ENCODE measurements around the gene DPCD. TPM values are rescaled to one million over a fixed set of nuclear protein-coding genes. Genes with fewer than 3 reads are reported as not detected.

The DPCD gene
- total and polyA plus RNA-seq, 2 donors (not counting 3 experiments of a cell fraction or from before 2014, with no cell fraction given) = 25.3 to 39.3 TPM

DNA sequence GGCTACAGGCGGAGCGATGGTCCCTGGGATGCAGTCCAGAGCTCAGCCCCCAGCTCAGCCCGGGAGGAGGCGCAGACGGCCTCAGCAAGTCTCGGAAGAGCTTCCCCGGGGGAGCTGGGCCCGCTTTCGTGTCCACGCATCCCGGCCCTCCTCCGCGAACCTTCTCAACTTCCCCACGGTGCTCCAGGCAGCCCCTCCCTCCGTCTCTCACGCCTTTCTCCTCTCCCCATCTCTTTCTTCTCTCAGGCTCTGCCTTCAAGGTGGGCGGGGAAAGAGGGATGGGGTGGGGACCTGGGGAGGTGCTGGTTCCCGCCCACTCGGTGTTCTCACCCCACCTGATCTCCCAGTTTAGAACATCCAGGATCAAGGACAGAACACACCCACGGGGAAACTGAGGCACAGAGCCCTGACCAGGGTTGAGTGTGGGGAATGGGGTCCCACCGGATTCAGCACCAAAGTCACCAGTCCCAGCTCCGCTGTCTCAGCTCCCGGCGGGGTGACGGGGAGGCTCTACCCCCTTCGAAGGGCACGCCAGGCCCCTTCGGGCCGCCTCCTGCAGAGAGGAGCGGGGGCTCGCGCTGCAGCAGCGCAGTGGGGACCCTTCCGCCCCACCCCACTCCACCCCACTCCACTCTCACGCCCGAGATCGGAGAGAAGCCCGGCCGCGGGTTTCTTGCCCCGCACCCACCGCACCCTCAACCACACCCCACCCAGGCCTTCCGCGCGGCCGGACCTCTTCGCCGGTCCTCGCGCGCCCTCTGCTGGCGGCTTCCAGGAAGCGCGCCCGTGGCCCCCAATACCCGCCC lies 18.3 kb upstream of the DPCD start:
- no peaks in the 10 kb centered on the region for H3K79me2 ChIP-seq (ENCODE audit: control insufficient read depth, insufficient read depth, low read length)
- H3K9ac ChIP-seq (replicated peaks; ENCODE audit: extremely low read depth, insufficient read depth, low read length) = no peak overlapping the region
- H4K20me1 ChIP-seq (replicated peaks; ENCODE audit: control insufficient read depth, extremely low read depth, insufficient read depth, low read length) = no peaks in the 10 kb centered on the region
- H3K4me3 ChIP-seq (replicated peaks in 1 of 3; ENCODE audit: insufficient read depth in 1 of 3, low read depth in 1 of 3, low read length in 3 of 3) = peak overlapping the region in 1 of 3 experiments; percentile 39
- DNase-seq (ENCODE audit: low read depth, low spot score) (peak; percentile 62), FAIRE-seq (peak; percentile 56)
- TF ChIP-seq, protein P1, sequence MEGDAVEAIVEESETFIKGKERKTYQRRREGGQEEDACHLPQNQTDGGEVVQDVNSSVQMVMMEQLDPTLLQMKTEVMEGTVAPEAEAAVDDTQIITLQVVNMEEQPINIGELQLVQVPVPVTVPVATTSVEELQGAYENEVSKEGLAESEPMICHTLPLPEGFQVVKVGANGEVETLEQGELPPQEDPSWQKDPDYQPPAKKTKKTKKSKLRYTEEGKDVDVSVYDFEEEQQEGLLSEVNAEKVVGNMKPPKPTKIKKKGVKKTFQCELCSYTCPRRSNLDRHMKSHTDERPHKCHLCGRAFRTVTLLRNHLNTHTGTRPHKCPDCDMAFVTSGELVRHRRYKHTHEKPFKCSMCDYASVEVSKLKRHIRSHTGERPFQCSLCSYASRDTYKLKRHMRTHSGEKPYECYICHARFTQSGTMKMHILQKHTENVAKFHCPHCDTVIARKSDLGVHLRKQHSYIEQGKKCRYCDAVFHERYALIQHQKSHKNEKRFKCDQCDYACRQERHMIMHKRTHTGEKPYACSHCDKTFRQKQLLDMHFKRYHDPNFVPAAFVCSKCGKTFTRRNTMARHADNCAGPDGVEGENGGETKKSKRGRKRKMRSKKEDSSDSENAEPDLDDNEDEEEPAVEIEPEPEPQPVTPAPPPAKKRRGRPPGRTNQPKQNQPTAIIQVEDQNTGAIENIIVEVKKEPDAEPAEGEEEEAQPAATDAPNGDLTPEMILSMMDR (IDR thresholded peaks at IDR 0.05; ENCODE audit: extremely low read depth in 1 of 2, insufficient read depth in 1 of 2, low read depth in 1 of 2, low read length in 2 of 2) = peak; percentile 46 to 90
- TF ChIP-seq MYC (IDR thresholded peaks at IDR 0.05; ENCODE audit: low read depth, low read length) = no peak
- no peak for TF ChIP-seq POLR2A (IDR thresholded peaks at IDR 0.05; ENCODE audit: low read depth, low read length)
- no TSS peak for BruUV-seq (replicated peaks)
- H3K27ac ChIP-seq (ENCODE audit: insufficient read depth, low read depth, low read length) = no peak overlapping the region
- dilution Hi-C loops (cut with MboI; ENCODE audit: extremely low pct_ligation_motif_present, low sequenced_read_pairs) (no loop called here), intact Hi-C loops (cut with micrococcal nuclease) (loop anchor here (1.0 kb wide), 6 partner anchors 75 to 409 kb away; no protein-coding TSS in a partner anchor)
- POLR2A ChIA-PET = no interaction called here
- peaks cover 26 to 27% of the 10 kb centered on the region in 2 experiments for H3K27me3 ChIP-seq (ENCODE audit: control insufficient read depth in 2 of 2, insufficient read depth in 2 of 2, low read length in 2 of 2)
- H3K9me1 ChIP-seq (replicated peaks; ENCODE audit: control insufficient read depth, extremely low read depth, insufficient read depth, low read length) = no peaks in the 10 kb centered on the region
- CTCF ChIA-PET = interaction anchor here (0.7 to 4.0 kb wide), 30 partner anchors 8 to 474 kb away, joined by 3 to 78 read pairs (median 6); no protein-coding TSS in a partner anchor
- H3K36me3 ChIP-seq (ENCODE audit: control insufficient read depth in 2 of 2, extremely low read depth in 1 of 2, insufficient read depth in 2 of 2, low read length in 2 of 2) = no peaks in the 10 kb centered on the region
- peaks cover 7% of the 10 kb centered on the region for H3K4me1 ChIP-seq (ENCODE audit: control insufficient read depth, extremely low read depth, insufficient read depth, low read length)
- H3K9me3 ChIP-seq (replicated peaks; ENCODE audit: control insufficient read depth, insufficient read depth, low read length) = no peaks in the 10 kb centered on the region
- peak overlapping the region; percentile 47 for H3K4me2 ChIP-seq (ENCODE audit: insufficient read depth, low read length)
- H2AFZ ChIP-seq (ENCODE audit: low read depth, low read length) = peak overlapping the region; percentile 68

All from endothelial cell of umbilical vein (primary cell).